ENCODE results near the gene RBSN. TPM values are rescaled to one million over a fixed set of nuclear protein-coding genes. Genes with fewer than 3 reads are reported as not detected.

Gene RBSN
- total and polyA plus RNA-seq, 2 donors (not counting 1 experiment from before 2014, with no cell fraction given): 7.1 to 32.6 TPM

DNA sequence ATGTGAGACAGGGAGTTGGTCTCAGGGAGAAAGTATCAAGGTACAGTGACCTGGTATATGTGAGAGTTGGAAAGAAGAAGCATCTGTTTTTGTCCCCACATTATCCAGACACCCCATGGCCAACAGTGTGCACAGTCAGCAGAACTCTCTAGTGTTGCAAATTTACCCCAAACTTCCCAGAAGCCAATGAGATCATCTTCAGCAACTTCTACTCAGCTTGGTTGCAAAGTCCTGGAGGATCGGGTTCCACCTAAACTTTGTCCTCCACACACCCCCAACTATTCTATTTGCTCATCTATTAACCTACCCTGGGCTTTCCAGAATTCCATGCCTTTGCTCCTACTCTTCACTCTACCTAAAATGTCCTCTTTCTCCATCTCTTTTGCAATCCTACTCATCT lies 15.7 kb downstream of the RBSN start:
- no peaks in the 10 kb centered on the region for H3K9me3 Mint-ChIP-seq (ENCODE audit: insufficient read depth)
- Histone ChIP-seq H4K20me1 (ENCODE audit: control insufficient read depth, insufficient read depth, low read length, poor library complexity, severe bottlenecking) (no peaks in the 10 kb centered on the region), H3K9me3 (ENCODE audit: control extremely low read depth in 1 of 3, control insufficient read depth in 2 of 3, insufficient read depth in 1 of 3, low read length in 2 of 3) (no peaks in the 10 kb centered on the region), H3K9ac (ENCODE audit: low read length) (no peak overlapping the region), H2AFZ (ENCODE audit: insufficient read depth, low read depth, low read length, poor library complexity, severe bottlenecking) (no peak overlapping the region), H3K27me3 (replicated peaks in 1 of 4; ENCODE audit: control extremely low read depth in 1 of 4, control insufficient read depth in 3 of 4, insufficient read depth in 4 of 4, low read length in 3 of 4) (no peaks in the 10 kb centered on the region), H3K36me3 (replicated peaks in 1 of 2; ENCODE audit: control extremely low read depth in 1 of 2, control insufficient read depth in 1 of 2, extremely low read depth in 1 of 2, insufficient read depth in 2 of 2, low read length in 1 of 2) (peaks cover 6 to 74% of the 10 kb centered on the region in 2 experiments), H3K4me1 (ENCODE audit: control insufficient read depth in 2 of 2, insufficient read depth in 2 of 2, low read length in 2 of 2) (no peaks in the 10 kb centered on the region), H3K4me3 (ENCODE audit: control extremely low read depth in 1 of 5, extremely low read depth in 1 of 5, insufficient read depth in 1 of 5, low read depth in 2 of 5, low read length in 4 of 5) (no peak overlapping the region), H3K4me2 (replicated peaks; ENCODE audit: low read depth, low read length, poor library complexity, severe bottlenecking) (no peak overlapping the region), H3K27ac (ENCODE audit: low read length in 2 of 2) (no peak overlapping the region), H3K79me2 (ENCODE audit: control insufficient read depth, insufficient read depth, low read length) (peaks cover 4% of the 10 kb centered on the region)
- ChIA-PET POLR2A (no interaction called here), CTCF (no interaction called here)
- intact Hi-C loops (cut with micrococcal nuclease): no loop called here
- no peaks in the 10 kb centered on the region for H3K4me1 Mint-ChIP-seq
- H3K27me3 Mint-ChIP-seq: no peaks in the 10 kb centered on the region
- ATAC-seq (ENCODE audit: low read depth) (no peak), DNase-seq (no peak)
- no peak overlapping the region for H3K27ac Mint-ChIP-seq
- TF ChIP-seq, protein P1, sequence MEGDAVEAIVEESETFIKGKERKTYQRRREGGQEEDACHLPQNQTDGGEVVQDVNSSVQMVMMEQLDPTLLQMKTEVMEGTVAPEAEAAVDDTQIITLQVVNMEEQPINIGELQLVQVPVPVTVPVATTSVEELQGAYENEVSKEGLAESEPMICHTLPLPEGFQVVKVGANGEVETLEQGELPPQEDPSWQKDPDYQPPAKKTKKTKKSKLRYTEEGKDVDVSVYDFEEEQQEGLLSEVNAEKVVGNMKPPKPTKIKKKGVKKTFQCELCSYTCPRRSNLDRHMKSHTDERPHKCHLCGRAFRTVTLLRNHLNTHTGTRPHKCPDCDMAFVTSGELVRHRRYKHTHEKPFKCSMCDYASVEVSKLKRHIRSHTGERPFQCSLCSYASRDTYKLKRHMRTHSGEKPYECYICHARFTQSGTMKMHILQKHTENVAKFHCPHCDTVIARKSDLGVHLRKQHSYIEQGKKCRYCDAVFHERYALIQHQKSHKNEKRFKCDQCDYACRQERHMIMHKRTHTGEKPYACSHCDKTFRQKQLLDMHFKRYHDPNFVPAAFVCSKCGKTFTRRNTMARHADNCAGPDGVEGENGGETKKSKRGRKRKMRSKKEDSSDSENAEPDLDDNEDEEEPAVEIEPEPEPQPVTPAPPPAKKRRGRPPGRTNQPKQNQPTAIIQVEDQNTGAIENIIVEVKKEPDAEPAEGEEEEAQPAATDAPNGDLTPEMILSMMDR (IDR thresholded peaks at IDR 0.05): no peak
- TF ChIP-seq EZH2 (IDR thresholded peaks at IDR 0.05; ENCODE audit: borderline replicate concordance, insufficient read depth, low read depth, low read length, poor library complexity, severe bottlenecking): no peak
- 100% methylated on average over 1 of the region's 1 CpG for WGBS (ENCODE audit: insufficient coverage)
- no peak overlapping the region for H3K4me3 Mint-ChIP-seq

DNA sequence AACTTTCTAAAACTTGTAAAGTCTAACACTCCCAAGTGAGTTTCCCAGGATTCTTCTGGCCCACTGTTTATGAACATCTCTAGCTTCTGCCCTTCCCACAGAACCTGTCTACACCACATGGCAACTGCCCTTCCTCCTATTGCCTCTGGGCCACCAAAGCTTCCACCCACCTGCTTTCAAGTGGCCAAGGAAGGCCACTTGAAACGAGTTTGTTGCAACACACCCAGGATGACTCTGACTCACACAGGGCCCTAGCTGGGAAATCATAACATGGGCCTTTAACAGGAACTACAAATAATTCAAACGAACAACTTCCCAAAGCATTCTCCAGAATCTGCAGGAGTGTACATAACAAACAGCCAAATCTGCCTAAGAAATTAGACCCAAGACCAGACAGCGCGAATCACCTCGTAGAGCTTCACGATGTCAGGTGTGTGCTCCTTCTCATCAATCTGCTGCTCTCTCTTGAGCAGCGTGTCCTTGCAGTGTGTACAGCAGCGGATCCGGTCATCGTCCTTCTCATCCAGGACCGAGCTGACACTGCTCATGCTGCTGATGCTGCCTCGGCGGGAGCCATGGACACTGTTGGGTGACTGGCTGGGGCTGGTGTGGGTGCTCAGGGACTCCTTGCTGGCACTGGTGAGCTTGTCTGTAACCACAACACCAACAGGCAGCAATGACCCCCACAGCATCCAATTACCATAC lies 16.8 kb downstream of the RBSN start:
- ChIA-PET CTCF (no interaction called here), POLR2A (no interaction called here)
- H3K4me3 Mint-ChIP-seq: no peak overlapping the region
- Histone ChIP-seq H3K4me3 (ENCODE audit: control extremely low read depth in 1 of 5, extremely low read depth in 1 of 5, insufficient read depth in 1 of 5, low read depth in 2 of 5, low read length in 4 of 5) (no peak overlapping the region), H3K27me3 (replicated peaks in 1 of 4; ENCODE audit: control extremely low read depth in 1 of 4, control insufficient read depth in 3 of 4, insufficient read depth in 4 of 4, low read length in 3 of 4) (no peaks in the 10 kb centered on the region), H3K79me2 (ENCODE audit: control insufficient read depth, insufficient read depth, low read length) (peaks cover 4% of the 10 kb centered on the region), H2AFZ (ENCODE audit: insufficient read depth, low read depth, low read length, poor library complexity, severe bottlenecking) (no peak overlapping the region), H3K4me2 (replicated peaks; ENCODE audit: low read depth, low read length, poor library complexity, severe bottlenecking) (no peak overlapping the region), H3K9ac (ENCODE audit: low read length) (no peak overlapping the region), H4K20me1 (ENCODE audit: control insufficient read depth, insufficient read depth, low read length, poor library complexity, severe bottlenecking) (no peaks in the 10 kb centered on the region), H3K9me3 (ENCODE audit: control extremely low read depth in 1 of 3, control insufficient read depth in 2 of 3, insufficient read depth in 1 of 3, low read length in 2 of 3) (no peaks in the 10 kb centered on the region), H3K4me1 (ENCODE audit: control insufficient read depth in 2 of 2, insufficient read depth in 2 of 2, low read length in 2 of 2) (no peaks in the 10 kb centered on the region), H3K36me3 (replicated peaks in 1 of 2; ENCODE audit: control extremely low read depth in 1 of 2, control insufficient read depth in 1 of 2, extremely low read depth in 1 of 2, insufficient read depth in 2 of 2, low read length in 1 of 2) (peaks cover 13 to 86% of the 10 kb centered on the region in 2 experiments), H3K27ac (ENCODE audit: low read length in 2 of 2) (no peak overlapping the region)
- 95% methylated on average over 7 of the region's 13 CpGs for WGBS (ENCODE audit: insufficient coverage)
- no peak for TF ChIP-seq EZH2 (IDR thresholded peaks at IDR 0.05; ENCODE audit: borderline replicate concordance, insufficient read depth, low read depth, low read length, poor library complexity, severe bottlenecking)
- TF ChIP-seq, protein P1 (IDR thresholded peaks at IDR 0.05): no peak
- DNase-seq: no peak
- intact Hi-C loops (cut with micrococcal nuclease): no loop called here
- no peaks in the 10 kb centered on the region for H3K9me3 Mint-ChIP-seq (ENCODE audit: insufficient read depth)
- H3K27ac Mint-ChIP-seq: no peak overlapping the region
- ATAC-seq (ENCODE audit: low read depth): no peak
- no peaks in the 10 kb centered on the region for H3K4me1 Mint-ChIP-seq
- H3K27me3 Mint-ChIP-seq: no peaks in the 10 kb centered on the region

Data from B cell (primary cell).